Stomach (tissue), 4 donors: ENCODE data around the gene NODAL.

Experiments used
- CTCF ChIP-seq, 7 experiments: fragments of 450-650 bp in 4 of 7; fragments of 200-600 bp in 3 of 7; sonication (generic) in 3 of 7; IDR thresholded peaks; one replicate each; pipeline ENCODE4 v1.5.1; 2016 to 2019; ENCODE audit warnings: antibody characterized with exemption in 7 of 7, control low read depth in 2 of 7, mild to moderate bottlenecking in 1 of 7
- POLR2A ChIP-seq, 4 donors: fragments of 450-650 bp; IDR thresholded peaks; one replicate each; pipeline ENCODE4 v1.6.1; 2016; ENCODE audit warnings: antibody characterized with exemption in 4 of 4, control low read depth in 2 of 4, mild to moderate bottlenecking in 1 of 4, moderate library complexity in 1 of 4

- TF ChIP-seq CTCF (IDR thresholded peaks at IDR 0.05) (no peak), POLR2A (IDR thresholded peaks at IDR 0.05) (no peak)
These were observed 21.0 kb upstream of the NODAL start for GRCh38 chr10:70462349-70462984.
